HG03196 (cell line): ENCODE measurements around the gene WDHD1.
"Not testable (repeated sequence)": the region's sequence is repeated elsewhere in the genome, so short reads cannot be mapped to it uniquely, and the experiment has no call there.

Experiments
- ATAC-seq: cut with Tn5 transposase; IDR thresholded peaks from one replicate; pipeline ENCODE4 v1.9.1; 2021; ENCODE audit not compliant: unreplicated experiment

The WDHD1 gene, protein sequence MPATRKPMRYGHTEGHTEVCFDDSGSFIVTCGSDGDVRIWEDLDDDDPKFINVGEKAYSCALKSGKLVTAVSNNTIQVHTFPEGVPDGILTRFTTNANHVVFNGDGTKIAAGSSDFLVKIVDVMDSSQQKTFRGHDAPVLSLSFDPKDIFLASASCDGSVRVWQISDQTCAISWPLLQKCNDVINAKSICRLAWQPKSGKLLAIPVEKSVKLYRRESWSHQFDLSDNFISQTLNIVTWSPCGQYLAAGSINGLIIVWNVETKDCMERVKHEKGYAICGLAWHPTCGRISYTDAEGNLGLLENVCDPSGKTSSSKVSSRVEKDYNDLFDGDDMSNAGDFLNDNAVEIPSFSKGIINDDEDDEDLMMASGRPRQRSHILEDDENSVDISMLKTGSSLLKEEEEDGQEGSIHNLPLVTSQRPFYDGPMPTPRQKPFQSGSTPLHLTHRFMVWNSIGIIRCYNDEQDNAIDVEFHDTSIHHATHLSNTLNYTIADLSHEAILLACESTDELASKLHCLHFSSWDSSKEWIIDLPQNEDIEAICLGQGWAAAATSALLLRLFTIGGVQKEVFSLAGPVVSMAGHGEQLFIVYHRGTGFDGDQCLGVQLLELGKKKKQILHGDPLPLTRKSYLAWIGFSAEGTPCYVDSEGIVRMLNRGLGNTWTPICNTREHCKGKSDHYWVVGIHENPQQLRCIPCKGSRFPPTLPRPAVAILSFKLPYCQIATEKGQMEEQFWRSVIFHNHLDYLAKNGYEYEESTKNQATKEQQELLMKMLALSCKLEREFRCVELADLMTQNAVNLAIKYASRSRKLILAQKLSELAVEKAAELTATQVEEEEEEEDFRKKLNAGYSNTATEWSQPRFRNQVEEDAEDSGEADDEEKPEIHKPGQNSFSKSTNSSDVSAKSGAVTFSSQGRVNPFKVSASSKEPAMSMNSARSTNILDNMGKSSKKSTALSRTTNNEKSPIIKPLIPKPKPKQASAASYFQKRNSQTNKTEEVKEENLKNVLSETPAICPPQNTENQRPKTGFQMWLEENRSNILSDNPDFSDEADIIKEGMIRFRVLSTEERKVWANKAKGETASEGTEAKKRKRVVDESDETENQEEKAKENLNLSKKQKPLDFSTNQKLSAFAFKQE

DNA sequence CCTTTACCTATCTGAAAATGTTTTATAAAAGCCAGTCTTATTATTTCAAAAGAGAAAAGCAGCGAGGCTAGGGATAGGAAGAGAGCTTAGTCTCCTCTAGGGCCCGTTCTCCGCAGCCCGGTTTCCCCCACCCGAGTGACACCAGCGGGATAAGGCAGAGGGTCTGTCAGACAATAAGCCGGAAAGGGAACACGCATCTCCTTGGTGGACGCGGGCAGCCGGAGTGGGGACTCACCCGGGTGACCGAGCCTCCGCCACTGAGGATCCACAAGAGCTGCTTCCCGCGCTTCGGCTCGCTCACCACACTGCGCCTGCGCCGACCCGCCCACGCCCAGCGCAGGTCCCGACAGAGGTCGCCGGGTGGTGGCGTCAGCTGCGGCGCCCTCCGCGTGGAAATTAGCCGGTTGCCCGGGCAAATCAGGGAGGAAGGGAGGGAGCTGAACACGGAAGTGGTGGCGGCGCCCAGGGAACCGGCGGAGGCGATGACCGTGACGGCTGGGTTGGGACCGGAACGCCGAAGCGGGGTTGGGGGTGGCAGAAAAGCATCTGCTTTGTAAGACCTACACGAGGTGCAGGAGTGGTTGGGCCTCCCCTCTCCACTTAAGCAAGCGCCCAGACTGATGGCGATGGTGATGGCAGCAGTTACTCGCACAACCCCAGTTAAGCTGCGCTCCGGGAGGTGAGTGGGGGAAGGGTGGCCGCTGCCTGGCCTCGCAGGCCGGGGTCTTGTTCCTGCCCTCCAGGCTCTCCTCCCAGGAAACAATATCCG, at the start of gene WDHD1, which contains the start of gene SOCS4:
WDHD1 (minus strand) TSS at position 307 of the 769 bp plus-strand sequence. CDS start 312 bp downstream, outside the sequence.
SOCS4 (plus strand) TSS at position 444 of the 769 bp plus-strand sequence. CDS start 15,806 bp downstream, outside the sequence.
- peak; percentile 87 for ATAC-seq

- ATAC-seq: no peak
These were observed 48.8 kb upstream of the WDHD1 start for GRCh38 chr14:55075628-55076175.

DNA sequence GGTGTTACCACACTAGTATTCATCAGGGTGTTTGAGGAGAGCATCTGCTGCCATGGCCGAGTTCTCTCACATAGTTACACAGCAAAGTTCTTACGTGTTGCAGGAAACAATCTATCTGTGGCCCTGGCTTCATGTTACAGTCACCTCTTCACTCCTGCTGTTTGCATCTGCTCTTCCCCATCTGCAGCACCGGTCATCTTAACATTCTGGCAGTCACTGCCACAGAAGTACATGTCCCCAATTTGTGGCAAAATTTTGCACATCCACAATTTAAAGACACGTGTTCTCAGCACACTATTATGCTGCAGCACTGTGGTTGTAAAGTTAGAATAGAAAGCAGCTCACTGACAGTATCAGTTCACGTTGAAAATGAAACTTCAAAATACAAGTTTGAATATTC, 47.8 kb upstream of the WDHD1 start:
- peak; percentile 36 for ATAC-seq

DNA sequence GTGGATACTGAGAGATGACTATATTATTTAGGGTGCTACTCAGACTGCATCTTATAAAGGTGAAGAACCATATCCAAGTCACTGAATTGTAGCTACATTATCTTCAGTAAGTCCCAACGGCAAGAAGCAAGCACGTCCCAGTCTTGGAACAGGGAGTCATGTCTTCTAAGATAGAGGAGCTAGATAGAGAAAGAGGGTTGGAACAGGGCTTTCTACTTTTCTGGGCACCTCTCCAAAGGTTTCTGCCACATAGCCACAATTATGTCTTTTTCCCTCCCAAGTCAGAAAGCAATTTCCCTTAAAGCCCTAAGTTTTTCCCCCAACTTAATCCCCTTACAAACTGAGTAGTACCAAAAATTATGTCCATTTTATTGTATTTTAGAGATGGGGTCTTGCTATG, 47.0 kb upstream of the WDHD1 start:
- ATAC-seq: no peak

GRCh38 chr14:55071870-55072640, 45.2 kb upstream of the WDHD1 start:
- ATAC-seq: peak; percentile 55

- ATAC-seq: no peak
These were observed 44.1 kb upstream of the WDHD1 start for GRCh38 chr14:55070981-55071411.

GRCh38 chr14:55066223-55066622, 39.3 kb upstream of the WDHD1 start:
- ATAC-seq: no peak

DNA sequence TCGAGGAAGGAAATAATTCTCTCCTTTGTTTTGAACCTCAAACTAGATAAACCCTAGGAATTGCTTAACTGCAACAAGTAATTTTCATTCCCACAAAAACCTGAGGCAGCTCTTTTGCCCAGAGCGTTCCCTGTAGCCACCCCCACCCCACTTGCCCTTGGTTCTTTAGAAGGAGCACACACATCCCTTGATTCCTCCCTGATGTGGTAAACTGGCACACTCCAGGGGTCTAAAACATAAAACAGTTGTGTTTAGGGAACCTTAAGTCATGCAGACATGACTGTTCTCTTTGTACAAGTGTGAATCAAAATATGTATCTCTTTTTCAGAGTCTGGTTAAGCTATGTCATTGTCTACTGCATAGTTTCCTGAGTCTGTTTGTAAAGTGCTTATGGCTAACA, 38.5 kb upstream of the WDHD1 start:
- ATAC-seq: no peak

DNA sequence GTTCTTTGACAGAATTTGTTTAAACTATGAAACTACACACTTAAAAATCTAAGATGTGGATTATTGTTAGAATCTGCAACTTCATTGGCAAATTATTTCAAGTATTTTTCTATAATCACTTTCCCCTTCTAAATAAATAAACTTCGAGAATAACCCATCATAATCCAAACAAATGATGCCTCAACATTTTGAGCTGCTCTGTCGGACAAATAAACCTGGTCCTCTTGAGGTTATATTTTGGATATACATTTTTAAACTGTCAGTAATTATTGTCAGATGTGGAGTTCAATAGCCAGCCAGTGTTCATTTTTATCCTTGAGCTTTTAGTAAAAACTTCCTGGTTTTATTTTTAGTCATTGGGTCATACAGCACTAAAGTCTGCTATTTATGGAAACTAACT, 38.0 kb upstream of the WDHD1 start:
- ATAC-seq: not testable (repeated sequence)

GRCh38 chr14:55062517-55063351, 35.8 kb upstream of the WDHD1 start:
- no peak for ATAC-seq

DNA sequence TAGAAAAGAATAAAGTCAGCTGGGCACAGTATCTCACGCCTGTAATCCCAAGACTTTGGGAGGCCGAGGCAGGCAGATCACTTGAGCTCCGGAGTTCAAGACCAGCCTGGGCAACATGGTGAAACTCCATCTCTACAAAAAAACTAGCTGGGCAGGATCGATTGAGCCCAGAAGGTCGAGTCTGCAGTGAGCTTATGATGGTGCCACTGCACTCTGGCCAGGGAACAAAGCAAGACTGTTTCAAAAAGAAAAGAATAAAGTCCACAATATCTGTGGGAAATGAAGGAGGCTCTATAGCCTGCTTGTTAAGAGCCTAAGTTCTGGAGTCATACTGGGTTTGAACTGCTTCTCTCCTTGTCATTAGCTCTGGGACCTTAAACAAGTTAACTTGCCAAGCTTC, 32.4 kb upstream of the WDHD1 start:
- ATAC-seq: no peak

DNA sequence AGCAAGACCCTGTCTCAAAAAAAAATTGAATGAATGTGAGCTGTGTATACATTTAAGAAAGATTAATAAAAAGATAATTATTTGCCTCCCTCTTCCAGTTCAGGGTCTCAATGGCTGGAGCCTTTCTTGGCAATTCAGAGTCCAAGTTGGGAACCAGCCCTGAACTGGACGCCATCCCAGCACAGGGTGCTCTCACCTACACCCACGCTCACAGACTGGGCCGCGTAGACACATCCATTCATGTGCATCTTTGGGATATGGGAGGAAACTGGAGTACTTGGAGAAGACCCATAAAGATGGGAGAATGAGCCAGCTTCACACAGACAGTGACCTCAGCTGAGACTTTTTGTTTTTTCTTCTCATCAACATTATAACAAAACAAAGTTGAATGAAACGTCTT, 31.0 kb upstream of the WDHD1 start:
- no peak for ATAC-seq

DNA sequence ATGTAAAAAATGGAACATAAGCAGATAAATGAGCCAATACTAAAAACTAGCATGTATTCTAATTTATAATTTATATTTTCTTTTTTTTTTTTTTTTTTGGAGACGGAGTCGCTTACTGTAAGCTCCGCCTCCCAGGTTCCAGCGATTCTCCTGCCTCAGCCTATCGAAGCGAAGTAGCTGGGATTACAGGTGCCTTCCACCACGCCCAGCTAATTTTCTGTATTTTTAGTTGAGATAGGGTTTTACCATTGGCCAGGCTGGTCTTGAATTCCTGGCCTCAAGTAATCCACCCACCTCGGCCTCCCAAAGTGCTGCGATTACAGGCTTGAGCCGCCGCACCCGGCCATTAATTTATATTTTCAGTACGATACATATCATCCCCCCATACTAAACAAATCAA, 27.2 kb upstream of the WDHD1 start:
- no peak for ATAC-seq

DNA sequence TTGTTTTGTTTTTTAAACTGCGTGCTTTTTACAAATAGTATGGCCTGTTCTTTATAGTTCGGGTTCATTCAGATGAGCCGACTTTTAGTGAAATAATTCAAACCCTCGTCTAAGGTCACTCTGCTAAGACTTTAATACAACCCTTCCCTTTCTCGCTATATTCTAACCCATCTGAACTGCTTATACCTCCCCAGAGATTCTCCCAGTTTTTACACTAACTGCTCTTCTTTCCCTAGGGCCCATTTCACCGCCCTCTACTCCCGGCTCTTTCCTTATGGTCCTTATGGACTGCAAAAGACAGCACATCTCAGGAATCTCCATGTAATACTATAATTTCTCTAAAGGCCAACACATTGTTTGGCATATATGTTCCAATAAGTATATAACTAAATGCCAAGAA, 26.6 kb upstream of the WDHD1 start:
- ATAC-seq: no peak

DNA sequence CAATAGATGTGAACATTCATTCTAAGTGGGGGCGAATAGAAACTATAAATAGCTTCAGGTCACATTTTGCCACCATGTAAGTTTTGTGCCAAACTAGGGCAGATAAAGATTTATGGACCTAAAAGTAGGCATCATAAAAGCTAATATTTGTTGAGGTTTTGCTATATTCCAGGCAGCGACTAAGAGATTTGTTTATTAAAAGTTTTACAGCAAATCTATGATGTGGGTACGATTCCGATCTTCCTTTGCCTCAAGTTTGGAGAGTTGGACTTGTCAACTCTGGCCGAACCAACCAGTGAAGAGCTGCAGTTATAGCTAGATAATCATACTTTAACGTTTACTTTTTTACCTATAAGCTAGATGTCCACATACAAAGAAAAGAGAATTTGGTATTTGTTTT, 26.1 kb upstream of the WDHD1 start:
- ATAC-seq: no peak

GRCh38 chr14:55052269-55052930, 25.5 kb upstream of the WDHD1 start:
- ATAC-seq: no peak

DNA sequence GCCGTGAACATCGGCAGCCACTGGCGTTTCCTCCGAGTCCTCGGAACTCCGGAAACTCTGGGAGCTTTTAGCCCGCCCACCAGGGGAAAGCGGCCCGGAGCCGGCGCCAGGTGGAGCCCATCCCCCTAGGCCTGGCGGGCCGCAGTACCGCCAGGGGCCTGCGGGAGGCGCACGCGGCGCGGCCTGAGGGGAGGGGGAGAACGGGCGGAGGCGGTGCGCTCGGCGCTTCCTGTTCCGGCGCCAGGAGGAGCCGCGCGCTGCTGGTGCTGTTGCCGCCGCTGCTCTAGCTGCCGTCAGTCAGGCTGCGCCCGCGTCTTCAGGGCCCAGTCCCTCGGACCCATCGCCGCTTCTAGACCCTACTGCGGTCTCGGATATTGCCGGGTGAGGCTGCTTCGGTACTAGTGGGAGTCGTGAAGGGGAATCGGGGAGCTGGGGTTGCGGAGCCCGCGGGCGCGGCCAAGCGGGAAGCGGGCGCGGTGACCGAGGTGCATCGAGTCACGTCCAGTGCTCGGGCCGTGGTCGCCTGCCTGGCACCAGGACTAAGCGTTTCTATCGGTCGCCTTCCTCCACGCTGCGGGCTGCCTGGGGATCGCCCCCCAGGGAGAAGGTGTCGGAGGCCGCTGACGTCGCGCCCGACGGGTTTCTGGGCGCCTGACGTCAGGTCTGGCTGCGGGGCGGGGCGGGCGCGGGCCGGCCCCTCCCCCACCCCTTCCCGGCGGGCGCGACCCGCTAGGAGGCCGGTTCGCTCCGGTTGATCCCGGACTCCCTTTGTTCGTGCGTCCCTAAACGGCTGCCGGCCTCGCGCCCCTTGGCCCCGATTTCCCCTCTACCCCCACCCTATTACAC, 24.7 kb upstream of the WDHD1 start, which contains the start of gene MAPK1IP1L:
MAPK1IP1L (plus strand) TSS at position 225 of the 846 bp plus-strand sequence. CDS start 10,037 bp downstream, outside the sequence.
- peak; percentile 93 for ATAC-seq
